Upper lobe of right lung (tissue), 1 donor: Measurements from ENCODE around the gene MACF1. TPM values are rescaled to one million over a fixed set of nuclear protein-coding genes. Genes with fewer than 3 reads are reported as not detected.

Experiments used
- ATAC-seq: fragments of 200-7000 bp; cut with Tn5 transposase; one replicate; pipeline ENCODE4 v1.9.1; 2020; ENCODE audit warnings: mild to moderate bottlenecking, moderate library complexity
- DNase-seq: peaks from one replicate; pipeline ENCODE4 v3.0.0-alpha.2; 2020
- H3K27ac ChIP-seq: fragments of 200-600 bp; one replicate; pipeline ENCODE4 v1.8.0; 2022
- H3K27me3 ChIP-seq: fragments of 200-600 bp; one replicate; pipeline ENCODE4 v1.8.0; 2022; ENCODE audit warnings: mild to moderate bottlenecking
- H3K36me3 ChIP-seq: fragments of 200-600 bp; one replicate; pipeline ENCODE4 v1.8.0; 2022
- H3K4me1 ChIP-seq: fragments of 200-600 bp; one replicate; pipeline ENCODE4 v1.8.0; 2022
- H3K4me3 ChIP-seq: fragments of 200-600 bp; one replicate; pipeline ENCODE4 v1.8.0; 2022; ENCODE audit warnings: mild to moderate bottlenecking
- H3K9me3 ChIP-seq: fragments of 200-600 bp; one replicate; pipeline ENCODE4 v1.8.0; 2022
- intact Hi-C: fragments of 100-400 bp; cut with DNase I; formaldehyde crosslinking; loops from one replicate; pipeline ENCODE4 v1.11.0; 2022
- total RNA-seq: library from RNA; stranded (reverse); fragmentation: NEBNext Ultra II Directional; extraction: Animal tissue kit (Norgen Biotek cat#: 25700); gene quantifications from one replicate; pipeline ENCODE4 v1.2.1, GENCODE V29; 2021
- TF ChIP-seq, protein P1 (sequence below): fragments of 200-600 bp; IDR thresholded peaks from one replicate; pipeline ENCODE4 v1.8.0; 2022; ENCODE audit warnings: antibody characterized with exemption
- donor health status: DM: no; HTN: yes; CAD: no; lungs with severe emphysema.

MACF1 gene
- total RNA-seq, 1 donor from 2014 or later = 814 TPM

GRCh38 chr1:39292401-39292800 is 87.9 kb downstream of the MACF1 start:
- intact Hi-C loops = no loop called here

DNA sequence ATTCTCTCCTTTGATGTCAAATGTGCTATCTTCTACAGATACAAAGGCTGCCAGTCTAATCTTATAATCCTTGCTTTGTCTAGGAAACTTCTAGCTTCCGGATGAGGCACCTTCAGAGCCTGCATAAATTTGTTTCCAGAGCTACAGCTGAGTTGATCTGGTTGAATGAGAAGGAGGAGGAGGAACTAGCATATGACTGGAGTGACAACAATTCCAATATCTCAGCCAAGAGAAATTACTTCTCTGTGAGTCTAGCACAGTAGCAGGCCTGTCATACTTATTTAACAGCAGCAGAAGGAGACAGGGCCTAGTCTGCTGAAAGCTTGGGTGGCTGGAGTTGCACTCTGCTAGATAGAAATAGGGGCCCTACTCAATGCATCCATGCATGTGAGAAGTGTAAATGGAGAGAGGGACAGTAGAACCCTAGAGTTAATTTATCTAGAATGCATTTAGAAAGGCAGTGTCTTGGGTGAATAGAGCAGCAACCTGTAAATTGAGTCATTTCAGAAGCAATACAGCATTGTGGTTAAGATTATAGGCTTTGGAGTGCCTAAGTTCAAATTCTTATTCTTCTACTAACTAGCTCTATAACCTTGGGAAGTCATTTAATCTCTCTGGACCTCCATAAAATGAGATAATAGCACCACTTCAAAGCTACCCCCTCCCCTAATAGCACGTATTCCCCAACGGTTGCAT is 89.0 kb downstream of the MACF1 start:
- no peaks in the 10 kb centered on the region for H3K4me1 ChIP-seq
- no peaks in the 10 kb centered on the region for H3K27me3 ChIP-seq
- H3K36me3 ChIP-seq = peaks cover 94% of the 10 kb centered on the region
- no peak overlapping the region for H3K4me3 ChIP-seq
- no peak overlapping the region for H3K27ac ChIP-seq
- TF ChIP-seq, protein P1, sequence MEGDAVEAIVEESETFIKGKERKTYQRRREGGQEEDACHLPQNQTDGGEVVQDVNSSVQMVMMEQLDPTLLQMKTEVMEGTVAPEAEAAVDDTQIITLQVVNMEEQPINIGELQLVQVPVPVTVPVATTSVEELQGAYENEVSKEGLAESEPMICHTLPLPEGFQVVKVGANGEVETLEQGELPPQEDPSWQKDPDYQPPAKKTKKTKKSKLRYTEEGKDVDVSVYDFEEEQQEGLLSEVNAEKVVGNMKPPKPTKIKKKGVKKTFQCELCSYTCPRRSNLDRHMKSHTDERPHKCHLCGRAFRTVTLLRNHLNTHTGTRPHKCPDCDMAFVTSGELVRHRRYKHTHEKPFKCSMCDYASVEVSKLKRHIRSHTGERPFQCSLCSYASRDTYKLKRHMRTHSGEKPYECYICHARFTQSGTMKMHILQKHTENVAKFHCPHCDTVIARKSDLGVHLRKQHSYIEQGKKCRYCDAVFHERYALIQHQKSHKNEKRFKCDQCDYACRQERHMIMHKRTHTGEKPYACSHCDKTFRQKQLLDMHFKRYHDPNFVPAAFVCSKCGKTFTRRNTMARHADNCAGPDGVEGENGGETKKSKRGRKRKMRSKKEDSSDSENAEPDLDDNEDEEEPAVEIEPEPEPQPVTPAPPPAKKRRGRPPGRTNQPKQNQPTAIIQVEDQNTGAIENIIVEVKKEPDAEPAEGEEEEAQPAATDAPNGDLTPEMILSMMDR = no peak
- no peak for ATAC-seq
- no peak for DNase-seq
- H3K9me3 ChIP-seq = no peaks in the 10 kb centered on the region
- intact Hi-C loops = no loop called here

More at GRCh38 chr1:39292401-39292800, 87.9 kb downstream of the MACF1 start:
- Histone ChIP-seq H3K27ac (no peak overlapping the region), H3K27me3 (no peaks in the 10 kb centered on the region), H3K36me3 (peaks cover 94% of the 10 kb centered on the region), H3K4me1 (no peaks in the 10 kb centered on the region), H3K9me3 (no peaks in the 10 kb centered on the region), H3K4me3 (no peak overlapping the region)
- ATAC-seq (no peak), DNase-seq (no peak)
- TF ChIP-seq, protein P1 = no peak

DNA sequence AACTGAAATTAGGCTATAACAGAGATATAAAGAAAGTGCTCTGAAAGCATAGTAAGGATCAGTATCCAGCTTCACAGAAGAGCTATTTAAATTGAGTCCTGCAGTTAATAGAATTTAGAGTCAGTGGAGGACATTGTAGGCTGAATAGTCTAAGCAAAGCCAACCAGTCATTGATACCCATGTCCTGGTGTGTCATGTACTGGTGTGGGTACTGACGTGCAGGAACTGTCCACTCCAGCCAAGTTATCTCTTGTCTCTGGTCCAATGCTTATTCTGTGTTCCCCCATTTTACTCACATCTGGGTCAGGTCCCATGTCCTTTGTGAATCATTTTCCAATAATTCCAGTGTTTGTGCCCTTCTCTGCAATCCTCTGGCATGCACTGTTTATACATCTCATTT is 90.0 kb downstream of the MACF1 start:
- ATAC-seq = no peak
- H3K36me3 ChIP-seq = peaks cover 96% of the 10 kb centered on the region
- H3K27ac ChIP-seq = no peak overlapping the region

DNA sequence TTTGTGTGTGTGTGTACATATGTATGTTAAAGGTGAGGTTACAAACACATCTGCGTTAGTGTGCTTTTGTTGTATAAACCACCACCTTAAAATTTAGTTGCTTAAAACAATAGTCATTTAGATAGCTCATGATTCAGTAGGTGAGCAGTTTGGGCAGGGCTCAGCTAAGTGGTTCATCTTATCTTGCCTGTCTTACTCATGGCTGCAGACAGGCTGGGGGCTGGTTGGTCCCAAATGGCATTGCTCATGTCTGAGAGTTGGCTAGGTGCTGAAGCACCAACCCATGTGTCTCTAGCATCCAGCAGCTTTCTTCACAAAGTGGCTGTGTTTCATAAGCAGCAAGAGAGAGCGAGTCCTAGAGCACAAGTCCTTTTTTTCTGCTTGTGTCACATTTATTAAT is 91.4 kb downstream of the MACF1 start:
- Histone ChIP-seq H3K4me1 (no peaks in the 10 kb centered on the region), H3K9me3 (no peaks in the 10 kb centered on the region), H3K27ac (no peak overlapping the region), H3K36me3 (peaks cover 97% of the 10 kb centered on the region), H3K4me3 (no peak overlapping the region), H3K27me3 (no peaks in the 10 kb centered on the region)
- ATAC-seq = no peak
- intact Hi-C loops = no loop called here
- TF ChIP-seq, protein P1 = no peak
- no peak for DNase-seq

More for the DNA sequence above, 90.0 kb downstream of the MACF1 start:
- no peak for DNase-seq
- intact Hi-C loops = no loop called here
- H3K27me3 ChIP-seq = no peaks in the 10 kb centered on the region
- H3K9me3 ChIP-seq = no peaks in the 10 kb centered on the region
- no peak overlapping the region for H3K4me3 ChIP-seq
- H3K4me1 ChIP-seq = no peaks in the 10 kb centered on the region
- TF ChIP-seq, protein P1 = no peak

DNA sequence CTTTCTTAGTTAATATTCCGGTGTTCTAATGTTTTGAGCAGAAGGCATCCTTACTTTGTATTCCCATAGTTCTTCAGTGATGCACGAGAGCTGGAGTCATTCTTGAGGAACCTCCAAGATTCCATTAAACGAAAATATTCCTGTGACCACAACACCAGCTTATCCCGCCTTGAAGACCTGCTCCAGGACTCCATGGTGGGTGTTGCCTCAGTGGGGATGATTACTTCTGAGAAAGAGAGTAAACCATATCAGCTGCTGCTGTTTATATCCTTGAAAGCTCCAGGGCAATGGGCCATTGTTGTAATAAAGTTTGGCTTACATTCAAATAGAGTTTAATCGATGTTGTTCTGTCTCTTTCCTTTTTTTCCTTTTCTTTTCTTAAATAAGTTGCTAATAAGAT is 93.1 kb downstream of the MACF1 start:
- Histone ChIP-seq H3K36me3 (peaks cover 100% of the 10 kb centered on the region), H3K27me3 (no peaks in the 10 kb centered on the region), H3K27ac (no peak overlapping the region), H3K4me1 (no peaks in the 10 kb centered on the region), H3K9me3 (no peaks in the 10 kb centered on the region), H3K4me3 (no peak overlapping the region)
- intact Hi-C loops = no loop called here
- DNase-seq (no peak), ATAC-seq (no peak)
- TF ChIP-seq, protein P1 = no peak
